Endometrium (tissue), 2 donors: ENCODE data around the gene SMAD3.
"Not testable (repeated sequence)": the region's sequence is repeated elsewhere in the genome, so short reads cannot be mapped to it uniquely, and the experiment has no call there.

Experiments used
- FAIRE-seq: peaks from 2 replicates; lab custom pipeline; 2012; peaks lifted over from hg19 to GRCh38; lab: Jason Lieb, UNC
- donor health status: control.
- donor health status: control.

SMAD3 gene

GRCh38 chr15:67063689-67064606 lies 1.5 kb upstream of the SMAD3 start:
- no peak for FAIRE-seq

GRCh38 chr15:67064607-67065530 lies 533 bp upstream of the SMAD3 start:
- FAIRE-seq: no peak

GRCh38 chr15:67066041-67066958 lies 898 bp downstream of the SMAD3 start:
- FAIRE-seq: no peak

GRCh38 chr15:67066959-67067853 lies 1.8 kb downstream of the SMAD3 start:
- FAIRE-seq: no peak

- no peak for FAIRE-seq
Measured at GRCh38 chr15:67067930-67068551, 2.6 kb downstream of the SMAD3 start.

GRCh38 chr15:67068710-67069400 lies 3.5 kb downstream of the SMAD3 start:
- no peak for FAIRE-seq

GRCh38 chr15:67070150-67070549 lies 4.7 kb downstream of the SMAD3 start:
- FAIRE-seq: no peak

GRCh38 chr15:67070892-67071664 lies 5.7 kb downstream of the SMAD3 start:
- no peak for FAIRE-seq

GRCh38 chr15:67072442-67072841 lies 7.0 kb downstream of the SMAD3 start:
- no peak for FAIRE-seq

- no peak for FAIRE-seq
Measured at GRCh38 chr15:67072958-67073357, 7.6 kb downstream of the SMAD3 start.

GRCh38 chr15:67074886-67075229 lies 9.5 kb downstream of the SMAD3 start:
- FAIRE-seq: no peak

GRCh38 chr15:67075555-67076135 lies 10.2 kb downstream of the SMAD3 start:
- FAIRE-seq: not testable (repeated sequence)

- no peak for FAIRE-seq
Measured at GRCh38 chr15:67076147-67076843, 10.9 kb downstream of the SMAD3 start.

- FAIRE-seq: no peak
Measured at GRCh38 chr15:67077641-67078215, 12.3 kb downstream of the SMAD3 start.

- no peak for FAIRE-seq
Measured at GRCh38 chr15:67079361-67079760, 14.0 kb downstream of the SMAD3 start.

- no peak for FAIRE-seq
Measured at GRCh38 chr15:67080118-67080899, 14.9 kb downstream of the SMAD3 start.
